GM21737 (cell line): ENCODE data around the gene CRIP2.

ENCODE experiments used
- ATAC-seq: cut with Tn5 transposase; IDR thresholded peaks from one replicate; pipeline ENCODE4 v1.9.1; 2021; ENCODE audit warnings: mild to moderate bottlenecking, moderate library complexity; ENCODE audit not compliant: unreplicated experiment

Gene CRIP2

GRCh38 chr14:105476097-105476830, 1.6 kb downstream of the CRIP2 start:
- ATAC-seq: no peak

DNA sequence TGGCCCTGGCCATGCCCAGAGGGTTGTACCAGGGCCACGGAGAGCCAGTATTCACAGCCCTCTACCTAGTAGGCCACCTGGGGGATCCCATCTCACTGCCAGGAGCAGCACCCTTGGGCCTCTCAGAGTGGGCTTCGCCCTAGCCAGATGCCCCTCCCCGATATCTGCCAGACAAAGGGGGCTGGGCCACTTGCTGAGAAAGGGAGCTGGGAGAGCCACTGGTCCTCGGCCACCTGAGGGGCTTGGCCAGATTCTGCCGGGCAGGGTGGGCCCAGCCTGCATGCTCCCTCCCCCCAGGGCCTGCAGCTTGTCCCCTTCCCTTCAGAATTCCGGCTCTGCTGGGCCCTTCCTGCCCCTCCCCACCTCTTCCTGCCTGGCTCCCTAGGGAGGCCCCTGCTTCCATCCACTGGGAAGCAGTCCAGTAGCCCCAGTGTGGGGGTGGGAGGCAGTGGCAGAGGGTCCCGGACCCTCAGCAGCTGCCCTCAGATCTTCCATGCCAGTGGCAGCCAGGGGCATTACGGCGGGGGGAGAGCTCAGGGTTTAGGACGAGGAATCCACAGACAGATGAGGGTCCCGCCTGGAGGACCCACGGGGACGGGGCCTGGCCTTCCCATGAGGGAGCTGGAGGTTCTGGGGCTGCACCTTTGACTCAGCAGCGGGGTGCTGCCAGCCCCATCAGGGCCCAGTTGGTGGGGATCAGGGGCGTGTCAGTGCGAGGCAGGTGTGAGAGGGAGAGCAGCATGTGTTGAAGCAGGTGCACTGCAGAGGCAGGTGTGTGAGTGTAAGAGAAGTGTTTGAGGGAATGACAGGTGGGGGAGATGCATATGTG, 2.4 kb downstream of the CRIP2 start:
- ATAC-seq: no peak

GRCh38 chr14:105477660-105478397, 3.2 kb downstream of the CRIP2 start:
- ATAC-seq: no peak

DNA sequence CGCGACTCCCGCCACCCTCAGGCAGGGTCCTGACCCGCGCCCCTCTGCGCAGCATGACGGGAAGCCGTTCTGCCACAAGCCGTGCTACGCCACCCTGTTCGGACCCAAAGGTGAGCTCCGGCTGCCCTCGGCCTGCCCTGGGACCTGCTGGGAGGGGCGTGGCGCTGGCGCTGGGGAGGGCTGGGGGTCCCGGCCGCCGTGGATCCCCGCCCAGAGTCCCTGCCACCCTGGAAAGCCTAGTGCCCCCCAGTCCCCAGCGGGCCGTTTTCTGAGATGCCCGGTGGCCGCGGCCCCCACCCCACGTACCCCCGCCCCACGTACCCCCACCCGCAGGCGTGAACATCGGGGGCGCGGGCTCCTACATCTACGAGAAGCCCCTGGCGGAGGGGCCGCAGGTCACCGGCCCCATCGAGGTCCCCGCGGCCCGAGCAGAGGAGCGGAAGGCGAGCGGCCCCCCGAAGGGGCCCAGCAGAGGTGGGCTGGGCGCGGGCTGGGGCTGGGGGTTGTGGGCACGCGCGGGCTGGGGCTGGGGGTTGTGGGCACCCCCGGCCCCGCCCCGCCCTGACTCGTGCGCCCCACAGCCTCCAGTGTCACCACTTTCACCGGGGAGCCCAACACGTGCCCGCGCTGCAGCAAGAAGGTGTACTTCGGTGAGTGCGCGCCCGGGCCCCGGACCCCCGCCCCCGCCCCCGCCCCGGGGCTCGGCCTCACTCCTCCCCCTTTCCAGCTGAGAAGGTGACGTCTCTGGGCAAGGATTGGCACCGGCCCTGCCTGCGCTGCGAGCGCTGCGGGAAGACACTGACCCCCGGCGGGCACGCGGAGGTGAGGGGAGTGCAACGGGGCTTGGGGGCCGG, 4.0 kb downstream of the CRIP2 start:
- no peak for ATAC-seq

DNA sequence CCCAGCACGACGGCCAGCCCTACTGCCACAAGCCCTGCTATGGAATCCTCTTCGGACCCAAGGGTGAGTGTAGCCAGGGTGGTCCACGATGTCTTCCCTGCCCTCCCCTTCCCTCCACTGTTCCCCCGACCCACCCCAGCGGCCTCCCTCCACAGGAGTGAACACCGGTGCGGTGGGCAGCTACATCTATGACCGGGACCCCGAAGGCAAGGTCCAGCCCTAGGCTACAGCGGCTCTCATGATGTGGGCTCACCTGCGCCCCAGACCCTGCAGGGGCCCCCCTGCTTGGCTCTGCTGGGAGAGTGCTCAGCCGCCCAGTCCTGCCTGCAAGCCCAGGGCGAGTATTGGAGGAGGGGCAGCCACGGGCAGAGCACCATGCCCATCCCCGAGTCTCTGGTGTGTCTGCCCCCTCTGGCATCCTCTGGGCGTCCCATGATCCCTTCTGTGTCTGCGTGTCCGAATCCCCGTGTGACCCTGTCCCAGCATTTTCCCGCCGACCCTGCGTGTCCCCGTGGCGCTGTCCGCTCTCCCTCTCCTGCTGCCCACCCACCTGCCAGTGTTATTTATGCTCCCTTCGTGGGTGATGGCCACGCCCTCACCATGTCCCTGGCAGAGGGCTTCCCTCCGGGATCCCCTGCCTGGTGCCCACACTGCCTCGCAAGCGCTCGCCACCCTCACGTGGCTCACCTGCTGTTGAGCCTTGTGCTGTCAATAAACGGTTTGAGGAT, 5.0 kb downstream of the CRIP2 start:
- no peak for ATAC-seq

DNA sequence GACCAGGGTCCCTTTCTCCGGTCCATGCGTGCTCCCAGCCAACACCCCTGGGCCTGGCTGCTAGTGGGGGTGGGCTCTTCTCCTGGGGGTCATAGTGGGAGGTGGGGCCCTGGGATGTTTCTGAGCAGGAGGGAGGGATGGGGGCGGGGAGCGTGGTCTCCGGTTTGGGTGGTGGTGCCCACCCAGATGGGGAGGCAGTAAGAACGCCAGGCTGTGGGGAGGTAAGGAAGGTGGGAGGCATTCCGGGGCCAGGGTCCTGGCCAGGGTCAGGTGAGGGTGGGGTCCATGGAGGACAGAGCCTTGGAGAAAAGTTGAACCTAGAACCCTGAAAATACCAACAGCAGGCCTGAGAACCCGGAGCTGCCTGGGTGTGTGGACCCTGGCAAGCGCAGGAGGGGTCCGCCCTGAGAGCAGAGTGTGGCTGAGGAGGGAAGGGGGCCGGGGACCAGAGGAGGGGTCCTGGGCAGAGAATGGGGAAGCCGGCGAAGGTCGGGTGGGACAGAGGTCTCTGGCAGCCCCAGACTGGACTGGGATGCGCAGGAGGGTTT, 5.7 kb downstream of the CRIP2 start:
- ATAC-seq: no peak

DNA sequence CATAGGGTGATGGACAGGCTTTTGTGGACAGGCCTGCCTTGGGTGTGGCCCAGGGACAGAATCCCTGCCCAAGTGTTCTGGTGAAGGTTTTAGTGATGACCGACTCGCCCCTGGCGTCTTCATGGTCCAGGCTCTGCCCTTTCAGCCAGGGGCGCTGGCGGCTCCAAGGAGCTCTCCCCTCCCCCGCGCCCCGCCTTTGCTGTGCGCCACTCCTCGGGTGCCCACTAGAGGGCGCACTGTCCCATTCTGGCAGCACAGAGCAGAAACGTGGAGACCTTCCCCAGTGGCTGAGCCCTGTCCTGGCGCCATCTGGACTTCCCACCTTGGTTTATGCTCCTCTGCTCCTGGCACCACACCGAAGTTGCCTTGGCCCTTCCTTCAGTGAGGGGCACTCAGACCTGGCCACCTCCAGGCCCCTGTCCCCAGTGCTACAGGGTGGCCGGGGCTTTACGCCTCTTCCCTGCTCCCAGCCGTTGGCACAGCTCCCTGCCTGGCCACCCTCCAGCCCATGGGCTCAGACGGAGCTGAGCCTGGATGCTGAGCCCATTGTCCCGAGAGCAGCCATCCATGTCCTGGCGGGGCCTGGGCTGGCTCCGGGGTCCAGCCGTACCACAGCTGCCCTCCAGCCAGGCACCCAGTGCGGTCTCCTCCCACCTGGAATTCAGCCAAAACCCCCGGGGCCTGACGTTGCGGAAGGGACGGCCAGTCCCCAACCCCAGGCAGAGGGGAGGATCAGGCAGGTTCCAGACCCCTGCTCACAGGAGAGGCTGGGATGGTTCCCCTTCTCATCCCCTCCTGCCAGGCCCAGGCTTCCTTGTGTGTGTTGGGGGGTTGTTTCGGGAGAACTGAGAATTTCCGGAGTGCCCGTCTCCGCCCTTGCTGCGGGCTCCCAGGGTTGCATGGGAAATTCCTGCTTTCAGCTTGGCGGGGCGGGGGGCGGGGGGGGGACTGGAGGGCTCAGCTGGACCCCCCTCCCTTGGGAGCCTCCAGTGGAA, 6.5 kb downstream of the CRIP2 start:
- peak; percentile 41 for ATAC-seq

GRCh38 chr14:105481886-105482457, 7.4 kb downstream of the CRIP2 start:
- ATAC-seq: peak; percentile 46

DNA sequence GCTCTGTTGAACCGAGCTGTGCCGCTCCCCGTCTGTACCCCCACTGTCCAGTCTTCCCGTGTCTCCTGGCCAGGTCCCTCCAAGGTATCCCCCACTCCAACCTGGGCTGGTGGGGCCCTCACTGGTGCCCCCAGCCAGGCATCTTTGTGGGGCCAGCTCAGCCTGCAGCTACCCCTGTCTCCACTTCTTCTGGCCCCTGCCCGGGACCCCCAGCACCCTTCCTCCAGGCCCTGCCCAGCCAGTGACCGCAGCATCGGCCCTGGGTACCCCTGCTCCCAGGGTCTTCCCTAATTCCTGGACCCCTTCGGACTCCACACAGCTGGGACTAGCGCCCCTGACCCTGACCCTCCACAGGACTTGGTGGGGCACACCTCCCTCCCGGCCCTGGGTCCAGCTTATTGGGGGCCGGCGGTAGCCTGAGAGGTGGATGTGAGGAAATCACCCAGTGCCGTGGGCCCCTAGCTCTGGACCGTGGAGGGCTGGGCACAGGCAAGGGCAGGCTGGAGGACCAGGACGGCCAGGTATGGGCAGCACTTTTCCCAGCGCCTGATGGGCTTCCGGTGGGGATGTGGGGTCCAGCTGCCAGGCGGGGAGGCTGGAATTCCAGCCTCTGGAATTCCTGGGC, 8.0 kb downstream of the CRIP2 start:
- no peak for ATAC-seq

GRCh38 chr14:105483300-105484068, 8.9 kb downstream of the CRIP2 start:
- no peak for ATAC-seq

- ATAC-seq: no peak
Observed at GRCh38 chr14:105484069-105484996, 9.7 kb downstream of the CRIP2 start.

DNA sequence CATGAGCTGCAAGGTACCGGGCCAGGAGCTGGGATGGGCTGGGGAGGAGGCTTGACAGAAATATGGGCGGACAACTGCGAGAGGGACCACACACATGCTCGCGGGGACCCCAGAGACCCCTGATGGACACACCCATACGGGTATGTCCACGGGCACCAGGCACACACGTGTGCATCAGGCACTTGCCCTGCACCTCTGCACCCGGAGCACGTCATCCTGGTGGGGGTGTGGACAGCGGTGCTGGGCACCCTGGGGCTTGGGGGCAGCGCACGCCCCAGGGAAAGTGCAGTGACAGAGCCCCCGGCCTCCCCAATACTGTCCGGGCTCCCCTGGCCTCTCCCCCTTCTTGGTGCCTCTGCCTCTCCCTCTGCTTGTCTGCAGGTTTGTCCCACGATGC, 10.4 kb downstream of the CRIP2 start:
- no peak for ATAC-seq

DNA sequence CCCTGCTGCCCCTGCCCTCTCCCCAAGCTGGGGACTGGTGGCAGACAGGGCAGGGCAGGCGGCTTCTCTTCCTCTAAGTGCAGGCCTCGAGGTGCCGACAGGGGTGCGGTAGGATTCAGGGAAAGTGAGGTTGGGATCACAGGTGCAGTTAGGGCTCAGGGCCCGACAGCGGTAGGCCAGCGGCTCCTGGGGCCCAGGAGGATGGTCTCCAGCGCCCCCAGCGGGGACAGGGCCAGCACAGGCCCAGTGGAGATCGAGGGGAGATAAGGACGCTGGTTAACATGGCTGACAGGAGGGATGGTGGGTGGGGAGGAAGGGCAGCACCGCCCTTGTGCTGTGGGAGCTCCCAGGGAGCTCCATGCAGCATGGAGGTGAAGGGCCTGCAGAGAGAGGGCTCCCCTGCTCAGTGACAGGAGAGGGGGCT, 11.1 kb downstream of the CRIP2 start:
- no peak for ATAC-seq

DNA sequence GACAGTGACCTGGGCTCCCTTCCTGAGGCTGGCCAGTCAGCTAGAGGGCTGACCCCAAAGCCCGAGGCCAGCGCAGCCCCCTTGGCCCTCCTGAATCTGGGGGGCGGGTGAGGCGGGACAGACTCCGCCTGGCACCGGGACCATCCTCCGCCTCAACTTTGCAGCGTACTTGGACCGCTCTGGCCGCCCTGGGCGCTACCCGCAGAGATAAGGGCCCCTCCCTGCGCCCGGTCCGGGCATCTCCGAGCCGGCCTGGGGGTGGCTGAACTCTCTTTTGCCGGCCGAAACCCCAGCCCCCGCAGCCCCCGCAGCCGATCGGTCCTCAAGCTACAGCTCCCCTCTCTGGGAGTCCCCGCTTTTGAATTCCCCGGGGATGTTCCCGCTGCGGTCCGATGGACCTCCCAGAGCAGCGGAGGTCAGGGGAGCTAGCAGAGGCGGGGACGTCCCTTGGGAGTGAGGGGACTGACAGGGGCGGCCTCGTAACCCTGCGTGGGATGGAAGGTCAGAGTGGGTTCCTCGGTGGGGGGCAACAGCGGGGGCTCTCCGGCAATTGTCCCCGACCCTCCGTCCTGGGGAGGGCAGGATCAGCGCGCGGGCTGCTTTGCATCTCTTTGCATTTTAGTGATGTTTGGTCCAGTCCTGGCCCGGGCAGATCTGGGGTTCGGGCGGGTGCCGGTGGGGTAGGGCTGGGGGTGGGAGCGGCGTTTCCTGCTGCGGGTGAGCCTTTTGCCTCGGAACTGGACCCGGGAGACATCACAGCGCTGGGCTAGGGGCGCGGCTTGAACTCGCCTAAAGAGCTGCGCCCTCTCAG, 11.7 kb downstream of the CRIP2 start, which contains the start of gene CRIP1:
Gene CRIP1 (plus strand): TSS at position 724 of the 811 bp plus-strand sequence. CDS start 374 bp downstream, outside the sequence.
- no peak for ATAC-seq

DNA sequence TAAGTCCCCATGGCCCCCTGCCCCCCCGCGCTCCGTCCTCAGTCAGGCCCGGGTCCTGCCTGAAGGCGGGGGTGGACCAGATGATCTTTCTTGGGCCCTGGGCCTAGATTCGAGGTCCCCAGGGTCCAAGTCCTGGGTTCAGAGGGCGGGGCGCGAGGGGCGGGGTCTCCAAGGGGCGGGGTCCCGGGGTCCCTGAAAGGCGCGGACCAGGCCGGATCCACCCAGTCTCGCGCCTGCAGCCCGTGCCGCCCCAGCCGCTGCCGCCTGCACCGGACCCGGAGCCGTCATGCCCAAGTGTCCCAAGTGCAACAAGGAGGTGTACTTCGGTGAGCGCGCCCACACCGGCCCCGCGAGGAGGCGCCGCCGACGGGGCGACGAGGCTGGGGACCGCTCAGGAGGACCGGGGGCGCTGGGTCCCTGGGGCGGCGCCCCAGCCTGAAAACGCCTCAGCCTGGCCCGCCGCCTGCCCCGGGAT, 12.4 kb downstream of the CRIP2 start:
- ATAC-seq: no peak
